NCI-H1694 treated with DMSO at 0.1 percent for 48 hours (cell line): ENCODE measurements around the gene PHLDB2.

Source experiments
- DNase-seq: peaks from one replicate; lab custom pipeline; 2025; lab: John Stamatoyannopoulos, UW

PHLDB2 gene

GRCh38 chr3:111965484-111965883 lies 106.4 kb downstream of the PHLDB2 start:
- no peak for DNase-seq

GRCh38 chr3:111967068-111967467 lies 108.0 kb downstream of the PHLDB2 start:
- no peak for DNase-seq

- peak; percentile 87 for DNase-seq
Measured at GRCh38 chr3:111967651-111968274, 108.7 kb downstream of the PHLDB2 start.

- DNase-seq = no peak
Measured at GRCh38 chr3:111968319-111969054, 109.4 kb downstream of the PHLDB2 start.

- DNase-seq = no peak
Measured at GRCh38 chr3:111970376-111970775, 111.3 kb downstream of the PHLDB2 start.

- DNase-seq = no peak
Measured at GRCh38 chr3:111971533-111972130, 112.6 kb downstream of the PHLDB2 start.

GRCh38 chr3:111972891-111973290 lies 113.8 kb downstream of the PHLDB2 start:
- DNase-seq = no peak

- no peak for DNase-seq
Measured at GRCh38 chr3:111975131-111975530, 116.1 kb downstream of the PHLDB2 start.

GRCh38 chr3:111976254-111976653 lies 117.2 kb downstream of the PHLDB2 start:
- no peak for DNase-seq

- peak; percentile 94 for DNase-seq
Measured at GRCh38 chr3:111978583-111979433, 119.7 kb downstream of the PHLDB2 start, which contains the start of gene ABHD10. TSS of gene ABHD10 (plus strand) at chr3:111979026. CDS start at chr3:111979062, 36 bp downstream.

GRCh38 chr3:111979434-111980038 lies 120.5 kb downstream of the PHLDB2 start:
- DNase-seq = peak; percentile 39

- DNase-seq = no peak
Measured at GRCh38 chr3:111980716-111981456, 121.8 kb downstream of the PHLDB2 start.

GRCh38 chr3:111981457-111981763 lies 122.3 kb downstream of the PHLDB2 start:
- DNase-seq = no peak

GRCh38 chr3:111984636-111985298 lies 125.7 kb downstream of the PHLDB2 start:
- no peak for DNase-seq

- no peak for DNase-seq
Measured at GRCh38 chr3:111986800-111987199, 127.7 kb downstream of the PHLDB2 start.

- peak; percentile 63 for DNase-seq
Measured at GRCh38 chr3:111989061-111989678, 130.1 kb downstream of the PHLDB2 start.

GRCh38 chr3:111993038-111993437 lies 134.0 kb downstream of the PHLDB2 start:
- no peak for DNase-seq

GRCh38 chr3:111998636-111999483 lies 139.8 kb downstream of the PHLDB2 start, which contains the start of gene TAGLN3:
TSS of gene TAGLN3 (plus strand) at chr3:111998922. CDS start at chr3:111999423, 501 bp downstream.
- DNase-seq = peak; percentile 68
